ENCODE measurements around the gene CHRNE. TPM values are rescaled to one million over a fixed set of nuclear protein-coding genes. Genes with fewer than 3 reads are reported as not detected.

Gene CHRNE
- total and polyA plus RNA-seq, 2 of the 4 experiments (the other 2 are of a cell fraction): under 0.01 to 0.21 TPM

- Histone ChIP-seq H3K9me3 (ENCODE audit: control insufficient read depth, insufficient read depth, low read length) (no peaks in the 10 kb centered on the region), H2AFZ (replicated peaks; ENCODE audit: low read length, poor library complexity) (no peak overlapping the region), H2AK5ac (ENCODE audit: low read depth, low read length) (no peak overlapping the region), H3K4ac (ENCODE audit: low read depth, low read length) (no peak overlapping the region), H3K56ac (ENCODE audit: extremely low read depth, insufficient read depth, low read length) (no peak overlapping the region), H3K27ac (ENCODE audit: insufficient read depth, low read length) (no peak overlapping the region), H2BK20ac (ENCODE audit: low read depth, low read length) (no peak overlapping the region), H4K20me1 (ENCODE audit: insufficient read depth, low read length) (peaks cover 73% of the 10 kb centered on the region), H3K27me3 (ENCODE audit: control insufficient read depth, insufficient read depth, low read length) (no peaks in the 10 kb centered on the region), H3K18ac (ENCODE audit: low read depth, low read length) (no peak overlapping the region), H3K9me1 (ENCODE audit: insufficient read depth, low read length) (peaks cover 22% of the 10 kb centered on the region), H3K4me3 (ENCODE audit: insufficient read depth, low read depth, low read length) (no peak overlapping the region), H3K79me1 (ENCODE audit: low read depth in 1 of 2, low read length in 2 of 2) (peaks cover 47 to 81% of the 10 kb centered on the region in 2 experiments), H2BK120ac (ENCODE audit: low read depth, low read length) (no peak overlapping the region), H3K36me3 (ENCODE audit: control insufficient read depth, insufficient read depth, low read length) (no peaks in the 10 kb centered on the region), H3K4me1 (ENCODE audit: control insufficient read depth, insufficient read depth, low read length) (peaks cover 17% of the 10 kb centered on the region), H3K14ac (replicated peaks; ENCODE audit: low read depth, low read length) (no peak overlapping the region), H3K4me2 (ENCODE audit: low read depth, low read length) (no peak overlapping the region), H4K8ac (ENCODE audit: low read depth in 2 of 2, low read length in 2 of 2) (no peak overlapping the region), H4K91ac (ENCODE audit: insufficient read depth, low read depth, low read length) (no peak overlapping the region), H2BK5ac (ENCODE audit: low read depth, low read length, poor library complexity, severe bottlenecking) (no peak overlapping the region), H2BK15ac (ENCODE audit: low read depth, low read length) (no peak overlapping the region), H4K5ac (ENCODE audit: low read depth, low read length) (no peak overlapping the region), H3K23ac (ENCODE audit: low read depth, low read length) (no peak overlapping the region), H2AK9ac (replicated peaks; ENCODE audit: low read depth, low read length, poor library complexity) (no peak overlapping the region), H3K9ac (ENCODE audit: low read depth, low read length) (no peak overlapping the region)
- ChIA-PET CTCF (no interaction called here), POLR2A (ENCODE audit: unreplicated experiment) (no interaction called here)
- ATAC-seq (ENCODE audit: low read depth) (no peak), DNase-seq (no peak)
- dilution Hi-C loops (cut with HindIII; ENCODE audit: low sequenced_read_pairs, unreplicated experiment) (no loop called here), in situ Hi-C loops (cut with MboI; ENCODE audit: low sequenced_read_pairs) (no loop called here), intact Hi-C loops (cut with micrococcal nuclease) (no loop called here)
- WGBS, 2 experiments (ENCODE audit: extremely low coverage in 2 of 2, insufficient read length in 1 of 2): no CpG with 5 or more reads among the region's 2 CpGs
- BruUV-seq (replicated peaks): no TSS peak
- TF ChIP-seq MAFK (IDR thresholded peaks at IDR 0.05; ENCODE audit: low read depth, low read length): no peak
- no peak for TF ChIP-seq FOS (IDR thresholded peaks at IDR 0.05; ENCODE audit: low read depth, low read length)
- no peak for TF ChIP-seq MAZ (IDR thresholded peaks at IDR 0.05; ENCODE audit: borderline replicate concordance, low read depth, low read length)
- TF ChIP-seq USF2 (IDR thresholded peaks at IDR 0.05; ENCODE audit: low read depth, low read length): no peak
- no peak for TF ChIP-seq NFE2L2 (IDR thresholded peaks at IDR 0.05; ENCODE audit: low read depth, low read length)
- no peak for TF ChIP-seq CTCF (conservative IDR thresholded peaks at IDR 0.05; ENCODE audit: low read depth, low read length)
- no peak for TF ChIP-seq MXI1 (IDR thresholded peaks at IDR 0.05; ENCODE audit: borderline replicate concordance, low read depth, low read length)
Observed at GRCh38 chr17:4850246-4850645, 52.7 kb downstream of the CHRNE start.
